ENCODE data around the gene CLNK.
A peak's percentile ranks its signal among the peaks of the same experiment; 100 is the strongest.
"Not testable (repeated sequence)": the region's sequence is repeated elsewhere in the genome, so short reads cannot be mapped to it uniquely, and the experiment has no call there.

CLNK gene

GRCh38 chr4:10579648-10580047, 104.9 kb downstream of the CLNK start:
- TF ChIP-seq, protein P1, sequence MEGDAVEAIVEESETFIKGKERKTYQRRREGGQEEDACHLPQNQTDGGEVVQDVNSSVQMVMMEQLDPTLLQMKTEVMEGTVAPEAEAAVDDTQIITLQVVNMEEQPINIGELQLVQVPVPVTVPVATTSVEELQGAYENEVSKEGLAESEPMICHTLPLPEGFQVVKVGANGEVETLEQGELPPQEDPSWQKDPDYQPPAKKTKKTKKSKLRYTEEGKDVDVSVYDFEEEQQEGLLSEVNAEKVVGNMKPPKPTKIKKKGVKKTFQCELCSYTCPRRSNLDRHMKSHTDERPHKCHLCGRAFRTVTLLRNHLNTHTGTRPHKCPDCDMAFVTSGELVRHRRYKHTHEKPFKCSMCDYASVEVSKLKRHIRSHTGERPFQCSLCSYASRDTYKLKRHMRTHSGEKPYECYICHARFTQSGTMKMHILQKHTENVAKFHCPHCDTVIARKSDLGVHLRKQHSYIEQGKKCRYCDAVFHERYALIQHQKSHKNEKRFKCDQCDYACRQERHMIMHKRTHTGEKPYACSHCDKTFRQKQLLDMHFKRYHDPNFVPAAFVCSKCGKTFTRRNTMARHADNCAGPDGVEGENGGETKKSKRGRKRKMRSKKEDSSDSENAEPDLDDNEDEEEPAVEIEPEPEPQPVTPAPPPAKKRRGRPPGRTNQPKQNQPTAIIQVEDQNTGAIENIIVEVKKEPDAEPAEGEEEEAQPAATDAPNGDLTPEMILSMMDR (conservative IDR thresholded peaks at IDR 0.05): no peak

GRCh38 chr4:10577508-10578426, 106.8 kb downstream of the CLNK start:
- H3K27ac ChIP-seq: no peak overlapping the region
- TF ChIP-seq, protein P1 (conservative IDR thresholded peaks at IDR 0.05): no peak

More at GRCh38 chr4:10579648-10580047, 104.9 kb downstream of the CLNK start:
- H3K27ac ChIP-seq: no peak overlapping the region

- H3K27ac ChIP-seq: no peak overlapping the region
- TF ChIP-seq, protein P1 (conservative IDR thresholded peaks at IDR 0.05): no peak
Observed at GRCh38 chr4:10577018-10577417, 107.5 kb downstream of the CLNK start.

DNA sequence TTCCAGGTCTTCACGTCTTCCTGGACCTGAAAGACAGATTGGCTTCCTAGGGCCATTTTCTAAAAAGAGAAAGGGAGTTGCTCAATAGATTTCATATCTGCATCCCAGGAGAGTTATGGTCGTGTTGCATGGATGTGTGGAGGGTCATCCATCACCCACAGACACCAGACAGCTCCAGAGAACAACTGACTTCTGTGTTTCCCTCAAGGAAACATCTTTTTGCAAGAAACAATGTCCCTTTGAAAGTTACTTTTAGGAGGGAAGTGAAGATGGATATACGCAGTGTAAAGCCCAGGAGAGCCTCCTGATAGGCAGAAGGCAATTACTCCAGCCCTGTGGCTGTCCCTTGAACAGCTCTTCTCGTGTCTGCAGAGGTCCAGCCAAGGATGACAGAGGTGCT, 108.3 kb downstream of the CLNK start:
- TF ChIP-seq, protein P1 (conservative IDR thresholded peaks at IDR 0.05): no peak
- H3K27ac ChIP-seq: no peak overlapping the region

GRCh38 chr4:10575414-10575813, 109.2 kb downstream of the CLNK start:
- H3K27ac ChIP-seq: no peak overlapping the region
- TF ChIP-seq, protein P1 (conservative IDR thresholded peaks at IDR 0.05): no peak

GRCh38 chr4:10574553-10574952, 110.0 kb downstream of the CLNK start:
- H3K27ac ChIP-seq: not testable (repeated sequence)

DNA sequence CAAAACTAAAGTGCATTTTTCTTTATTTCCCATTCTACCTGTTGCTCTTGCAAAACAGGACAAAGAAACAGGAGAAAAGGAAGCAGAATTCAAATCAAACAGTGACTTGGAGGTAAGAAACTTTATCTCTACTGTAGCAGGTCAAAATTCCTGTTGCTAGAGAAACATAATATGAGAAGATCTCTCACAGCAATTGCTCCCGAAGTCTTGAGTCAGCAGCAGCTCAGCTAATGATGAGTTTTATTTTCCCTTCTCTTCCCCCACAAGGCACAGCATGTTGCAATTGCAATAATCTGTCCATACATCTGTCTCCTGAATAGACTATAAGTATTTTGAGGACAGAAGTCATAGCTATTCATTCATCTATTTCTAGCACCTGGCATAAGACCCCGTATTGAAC, 112.7 kb downstream of the CLNK start:
- TF ChIP-seq, protein P1 (conservative IDR thresholded peaks at IDR 0.05): no peak
- peak overlapping the region; percentile 24; the same call in 1 of the 2 replicates for H3K27ac ChIP-seq

DNA sequence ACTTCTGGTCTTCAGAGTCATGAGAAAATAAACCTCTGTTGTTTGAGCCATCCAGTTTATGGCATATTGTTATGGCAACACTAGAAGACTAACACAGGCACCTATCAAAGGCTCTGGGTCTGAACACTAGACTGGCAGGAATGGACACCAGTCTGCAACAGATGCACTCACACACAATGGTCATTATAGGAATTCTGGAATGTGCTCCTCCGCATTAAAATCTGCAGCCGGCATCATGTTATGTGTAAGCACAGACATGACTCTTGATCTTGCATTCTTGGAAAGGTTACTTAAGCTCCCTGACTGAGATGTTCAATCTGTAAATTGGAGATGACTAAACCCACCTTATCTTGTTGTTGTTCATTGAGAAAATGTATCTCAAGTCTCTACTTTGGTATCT, 115.1 kb downstream of the CLNK start:
- no peak overlapping the region for H3K27ac ChIP-seq
- TF ChIP-seq, protein P1 (conservative IDR thresholded peaks at IDR 0.05): no peak

Data from VCaP (cell line).